Measurements from ENCODE around the gene DYNLL1. TPM values are rescaled to one million over a fixed set of nuclear protein-coding genes. Genes with fewer than 3 reads are reported as not detected.

The DYNLL1 gene
- polyA plus RNA-seq, 2 of the 4 experiments (the other 2 are of a cell fraction), result 735 to 744 TPM

DNA sequence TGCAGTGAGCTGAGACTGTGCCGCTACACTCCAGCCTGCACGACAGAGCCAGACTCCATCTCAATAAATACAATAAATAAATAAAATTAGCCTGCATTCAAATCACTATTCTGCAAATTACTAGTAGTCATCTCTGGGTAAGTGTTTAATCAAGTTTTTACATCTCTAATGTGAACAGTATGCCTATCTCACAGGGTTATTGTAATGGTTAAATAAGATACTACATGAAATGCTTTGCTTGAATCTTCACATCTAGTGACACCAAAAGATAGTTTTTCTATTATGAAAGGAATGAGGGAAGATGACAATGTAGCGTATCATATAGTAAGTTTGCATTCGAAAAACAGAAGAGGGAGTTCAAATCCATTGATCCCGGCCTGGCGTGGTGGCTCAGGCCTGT lies 28.5 kb upstream of the DYNLL1 start:
- FAIRE-seq (no peak), ATAC-seq (no peak), DNase-seq (ENCODE audit: low read depth in 1 of 2, low spot score in 1 of 2) (no peak)
- Histone ChIP-seq H3K4me1 (peaks cover 29% of the 10 kb centered on the region; the same call in 2 of the 3 replicates), H3K9me3 (no peaks in the 10 kb centered on the region), H3K4me2 (no peak overlapping the region; the same call in 2 of the 3 replicates), H3K4me3 (no peak overlapping the region), H3K27ac (no peak overlapping the region)
- CTCF ChIA-PET, result interaction anchor here (0.9 to 11.1 kb wide), 21 partner anchors 13 to 504 kb away, joined by 3 to 167 read pairs (median 4); partner anchors contain the start of genes COX6A1, DYNLL1, GATC and TRIAP1
- POLR2A ChIA-PET, result interaction anchor here (1.7 kb wide), 1 partner anchor 266 kb away, joined by 3 read pairs; the partner anchor contains the start of gene RPLP0
- 91% methylated on average over 6 of the region's 6 CpGs for WGBS (ENCODE audit: missing lambda C conversion rate)
- TF ChIP-seq FOXS1 (CRISPR knock-in tag; IDR thresholded peaks at IDR 0.05) (no peak), ZNF302 (CRISPR knock-in tag; IDR thresholded peaks at IDR 0.05) (no peak), BHLHE40 (IDR thresholded peaks at IDR 0.05; ENCODE audit: low read depth, low read length) (no peak), JUNB (IDR thresholded peaks at IDR 0.05) (no peak)

DNA sequence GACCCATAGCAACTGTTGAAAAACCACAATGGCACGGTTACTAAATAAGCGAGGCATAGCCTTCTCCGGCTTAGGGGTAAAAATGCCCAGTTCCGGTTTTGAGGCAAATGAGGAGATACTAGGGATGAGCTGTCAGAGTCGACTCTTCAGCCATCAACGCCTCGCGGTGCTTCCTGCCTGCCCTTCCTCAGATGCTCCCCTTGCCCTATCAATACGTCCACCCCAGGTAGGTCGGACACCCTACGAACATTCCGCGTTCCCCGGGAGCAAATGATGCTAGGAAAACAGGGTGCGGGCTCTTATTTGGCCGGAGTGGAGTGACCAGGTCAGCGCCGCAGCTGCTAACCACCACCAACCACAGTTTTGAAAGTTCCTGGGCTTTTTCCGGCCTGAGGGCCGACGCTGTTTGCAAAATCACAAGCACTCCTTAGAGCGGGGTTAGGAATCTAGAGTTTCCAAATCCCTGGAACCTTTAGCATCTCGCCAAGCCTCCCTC lies 27.5 kb upstream of the DYNLL1 start:
- peaks cover 29% of the 10 kb centered on the region; the same call in 2 of the 3 replicates for H3K4me1 ChIP-seq
- ChIA-PET POLR2A (interaction anchor here (1.5 kb wide), 1 partner anchor 28 kb away, joined by 3 read pairs; the partner anchor contains the start of gene DYNLL1), CTCF (interaction anchor here (0.6 to 11.1 kb wide), 11 partner anchors 14 to 240 kb away, joined by 3 to 167 read pairs (median 4); partner anchors contain the start of gene COX6A1)
- TF ChIP-seq SMC3 (IDR thresholded peaks at IDR 0.05) (no peak), FOSB (CRISPR knock-in tag; IDR thresholded peaks at IDR 0.05) (0 out of 2 replicates have a peak, but pooled peaks have one; percentile 17)
- H3K9me3 ChIP-seq, result no peaks in the 10 kb centered on the region
- peak overlapping the region; percentile 90 for H3K4me2 ChIP-seq
- FAIRE-seq (no peak), DNase-seq (ENCODE audit: low read depth in 1 of 2, low spot score in 1 of 2) (peak; percentile 25 to 55), ATAC-seq (peak; percentile 15 to 20; a peak in 4 of 6 replicates)
- H3K4me3 ChIP-seq, result peak overlapping the region; percentile 80
- peak overlapping the region; percentile 98 for H3K27ac ChIP-seq
- WGBS (ENCODE audit: missing lambda C conversion rate), result 4% methylated on average over 23 of the region's 23 CpGs

DNA sequence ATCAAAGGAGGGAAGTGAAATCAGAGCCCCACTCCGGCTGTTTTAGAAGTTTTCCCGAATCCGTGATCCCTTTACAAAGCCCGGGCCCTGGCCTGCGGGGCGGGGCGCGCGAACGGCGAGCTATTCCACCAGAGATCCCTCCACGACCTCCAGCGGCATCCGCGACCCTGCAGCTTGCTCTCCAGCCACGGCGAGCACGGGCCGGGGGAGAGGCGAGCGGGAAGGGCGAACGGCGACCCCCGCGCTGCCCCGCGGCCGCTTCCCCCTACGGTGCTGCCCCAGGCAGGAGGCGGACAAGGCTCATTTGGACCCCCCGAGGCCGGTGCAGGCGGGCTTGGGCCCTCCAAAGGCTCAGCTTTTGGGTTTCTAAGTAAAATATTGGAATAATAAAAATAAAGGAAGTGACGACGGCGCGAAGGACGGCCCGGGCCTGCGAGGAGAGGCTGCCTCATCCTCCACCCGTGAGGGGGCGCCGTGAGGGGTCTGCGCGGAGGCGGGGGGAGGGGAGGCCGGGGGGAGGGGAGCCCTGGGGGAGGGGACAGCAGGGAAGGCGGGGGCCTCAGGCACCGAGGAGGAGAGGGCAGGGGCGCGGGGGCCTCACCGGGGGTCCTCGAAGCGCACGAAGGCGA lies 27.0 kb upstream of the DYNLL1 start:
- DNase-seq (ENCODE audit: low read depth in 1 of 2, low spot score in 1 of 2) (peak; percentile 31 to 36), ATAC-seq (peak; percentile 11 to 37), FAIRE-seq (no peak)
- Histone ChIP-seq H3K9me3 (no peaks in the 10 kb centered on the region), H3K4me1 (peaks cover 32% of the 10 kb centered on the region; the same call in 2 of the 3 replicates), H3K27ac (peak overlapping the region; percentile 98), H3K4me3 (peak overlapping the region; percentile 80), H3K4me2 (peak overlapping the region; percentile 90)
- ChIA-PET POLR2A (interaction anchor here (1.5 kb wide), 1 partner anchor 27 kb away, joined by 3 read pairs; the partner anchor contains the start of gene DYNLL1), CTCF (interaction anchor here (0.5 to 11.1 kb wide), 13 partner anchors 14 to 181 kb away, joined by 3 to 167 read pairs (median 4); partner anchors contain the start of gene COX6A1)
- TF ChIP-seq NPAS2 (CRISPR knock-in tag; IDR thresholded peaks at IDR 0.05; ENCODE audit: borderline replicate concordance) (no peak), EHMT2 (IDR thresholded peaks at IDR 0.05; ENCODE audit: low read depth) (no peak), CEBPB (IDR thresholded peaks at IDR 0.05) (no peak), USF2 (IDR thresholded peaks at IDR 0.05) (no peak), CHD2 (IDR thresholded peaks at IDR 0.05; ENCODE audit: low read length, partially characterized antibody) (no peak)
- under 1% methylated on average over 13 of the region's 57 CpGs for WGBS (ENCODE audit: missing lambda C conversion rate)

DNA sequence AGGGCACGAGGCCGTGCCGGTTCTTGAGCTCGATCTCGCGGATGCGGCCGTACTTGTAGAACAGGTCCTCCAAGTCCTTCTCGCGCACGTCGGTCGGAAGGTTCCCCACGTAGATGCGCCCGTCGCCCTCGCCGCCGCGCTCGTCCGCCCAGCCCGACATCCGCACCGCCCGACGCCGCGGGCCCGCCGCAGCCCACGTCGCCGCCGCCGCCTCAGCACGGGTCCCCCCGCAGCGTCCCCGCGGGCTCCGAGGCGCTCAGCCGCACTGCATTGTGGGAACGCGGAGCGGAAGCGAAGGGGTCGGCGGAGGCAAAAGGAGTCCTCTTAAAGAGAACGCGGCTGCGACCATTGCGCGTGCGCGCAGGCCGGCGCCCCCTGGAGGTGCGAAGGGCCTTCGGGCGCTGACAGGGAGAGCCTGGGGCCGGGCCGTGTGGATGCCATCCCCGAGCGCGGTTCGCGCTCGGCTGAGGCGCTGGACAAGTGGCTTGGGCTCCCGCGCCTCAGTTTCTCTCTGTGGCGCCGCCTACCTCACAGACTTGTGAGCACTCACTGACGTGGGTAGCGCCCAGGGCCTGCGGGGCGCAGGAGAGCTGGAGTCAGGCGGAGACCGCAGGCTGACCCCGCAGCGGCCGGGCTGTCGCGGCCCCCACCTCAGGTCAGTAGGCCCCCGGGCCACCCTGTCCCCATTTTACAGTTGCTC lies 26.3 kb upstream of the DYNLL1 start, which contains the start of gene SRSF9:
Gene SRSF9, minus strand, starts transcription at position 299 of the 700 bp plus-strand sequence. Its CDS starts 139 bp downstream, at position 160.
- Histone ChIP-seq H3K4me1 (peaks cover 38% of the 10 kb centered on the region), H3K4me2 (peak within 1 kb of the TSS; percentile 90), H3K9me3 (no peaks in the 10 kb centered on the region), H3K27ac (peak within 1 kb of the TSS; percentile 98), H3K4me3 (peak within 1 kb of the TSS; percentile 80)
- ChIA-PET CTCF (interaction anchor here (0.5 to 11.1 kb wide), 24 partner anchors 10 to 145 kb away, joined by 3 to 167 read pairs (median 4); partner anchors contain the start of genes COX6A1 and DYNLL1), POLR2A (no interaction called here)
- DNase-seq (ENCODE audit: low read depth in 1 of 2, low spot score in 1 of 2) (peak; percentile 98), FAIRE-seq (no peak), ATAC-seq (peak; percentile 86 to 92)
- 0% methylated on average over 14 of the region's 88 CpGs for WGBS (ENCODE audit: missing lambda C conversion rate)
- no peak for TF ChIP-seq POLR2AphosphoS2 (conservative IDR thresholded peaks at IDR 0.05; ENCODE audit: low read length)
- TF ChIP-seq JUNB (IDR thresholded peaks at IDR 0.05), result no peak
- TF ChIP-seq NFE2L2 (conservative IDR thresholded peaks at IDR 0.05; ENCODE audit: low read length), result no peak
- TF ChIP-seq HDAC2 (IDR thresholded peaks at IDR 0.05), result no peak
- no peak for TF ChIP-seq ZC3H11A (IDR thresholded peaks at IDR 0.05)
- peak in 1 of 2 experiments; percentile 32; a peak in 1 of 5 replicates for TF ChIP-seq RAD21 (conservative IDR thresholded peaks at IDR 0.05 in 1 of 2, IDR thresholded peaks at IDR 0.05 in 1 of 2)
- TF ChIP-seq FOSL2 (IDR thresholded peaks at IDR 0.05), result no peak
- TF ChIP-seq FOSL2 (CRISPR knock-in tag; IDR thresholded peaks at IDR 0.05), result peak; percentile 14; the same call in 1 of the 2 replicates
- peak; percentile 81 to 89; a peak in 4 of 5 replicates for TF ChIP-seq JUN (IDR thresholded peaks at IDR 0.05)
- no peak; the same call in 1 of the 2 replicates for TF ChIP-seq HOXB13 (CRISPR knock-in tag; IDR thresholded peaks at IDR 0.05; ENCODE audit: low read depth)
- no peak for TF ChIP-seq KDM1A (IDR thresholded peaks at IDR 0.05; ENCODE audit: low read depth)
- TF ChIP-seq ZNF302 (CRISPR knock-in tag; IDR thresholded peaks at IDR 0.05), result no peak
- TF ChIP-seq PBX3 (IDR thresholded peaks at IDR 0.05), result no peak; the same call in 1 of the 2 replicates
- no peak for TF ChIP-seq CHD4 (IDR thresholded peaks at IDR 0.05; ENCODE audit: borderline replicate concordance)
- peak; percentile 90 for TF ChIP-seq E2F6 (IDR thresholded peaks at IDR 0.05; ENCODE audit: borderline replicate concordance, low read depth)
- TF ChIP-seq, protein P1, sequence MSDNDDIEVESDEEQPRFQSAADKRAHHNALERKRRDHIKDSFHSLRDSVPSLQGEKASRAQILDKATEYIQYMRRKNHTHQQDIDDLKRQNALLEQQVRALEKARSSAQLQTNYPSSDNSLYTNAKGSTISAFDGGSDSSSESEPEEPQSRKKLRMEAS (IDR thresholded peaks at IDR 0.05), result peak; percentile 91
- no peak for TF ChIP-seq ZFP36 (IDR thresholded peaks at IDR 0.05; ENCODE audit: borderline replicate concordance, partially characterized antibody)

Measured in A549 (cell line).